ENCODE results near the gene GPC6. TPM values are rescaled to one million over a fixed set of nuclear protein-coding genes. Genes with fewer than 3 reads are reported as not detected.
"Not testable (repeated sequence)": the region's sequence is repeated elsewhere in the genome, so short reads cannot be mapped to it uniquely, and the experiment has no call there.

Gene GPC6
- total RNA-seq, 1 donor from 2014 or later, result 42.9 TPM

- Mint-ChIP-seq H3K9me3 (no peaks in the 10 kb centered on the region), H3K4me1 (no peaks in the 10 kb centered on the region), H3K4me3 (no peak overlapping the region), H3K36me3 (no peaks in the 10 kb centered on the region), H3K27ac (no peak overlapping the region), H3K27me3 (ENCODE audit: insufficient read depth, low read depth) (peaks cover 2% of the 10 kb centered on the region)
- H2AFZ ChIP-seq (replicated peaks), result no peak overlapping the region
- DNase-seq (ENCODE audit: low spot score), result no peak
- no peak overlapping the region for H3K4me3 ChIP-seq
- H3K27ac ChIP-seq, result no peak overlapping the region
- H3K9ac ChIP-seq, result no peak overlapping the region
- H3K9me3 ChIP-seq (ENCODE audit: low read depth), result no peaks in the 10 kb centered on the region
- H3K4me1 ChIP-seq, result no peaks in the 10 kb centered on the region
- H3F3A ChIP-seq (ENCODE audit: low read depth), result no peaks in the 10 kb centered on the region
- TF ChIP-seq EZH2 (IDR thresholded peaks at IDR 0.05) (no peak), EZH2phosphoT487 (IDR thresholded peaks at IDR 0.05) (no peak), CTCF (IDR thresholded peaks at IDR 0.05) (no peak)
- no peaks in the 10 kb centered on the region for H3K36me3 ChIP-seq
- H3K27me3 ChIP-seq, result no peaks in the 10 kb centered on the region
- no peak overlapping the region for H3K4me2 ChIP-seq
- no peaks in the 10 kb centered on the region for H4K20me1 ChIP-seq (ENCODE audit: low read depth)
- H3K79me2 ChIP-seq (ENCODE audit: low read depth), result no peaks in the 10 kb centered on the region
Observed at GRCh38 chr13:94204946-94205345, 978.3 kb downstream of the GPC6 start.

- DNase-seq (ENCODE audit: low spot score), result no peak
- Histone ChIP-seq H4K20me1 (ENCODE audit: low read depth) (no peaks in the 10 kb centered on the region), H3K36me3 (no peaks in the 10 kb centered on the region), H3K9me3 (ENCODE audit: low read depth) (no peaks in the 10 kb centered on the region), H3K79me2 (ENCODE audit: low read depth) (no peaks in the 10 kb centered on the region), H3K4me1 (no peaks in the 10 kb centered on the region), H3F3A (ENCODE audit: low read depth) (no peaks in the 10 kb centered on the region), H3K9ac (no peak overlapping the region), H2AFZ (replicated peaks) (no peak overlapping the region), H3K27me3 (no peaks in the 10 kb centered on the region), H3K27ac (no peak overlapping the region), H3K4me3 (no peak overlapping the region), H3K4me2 (no peak overlapping the region)
- no peaks in the 10 kb centered on the region for H3K4me1 Mint-ChIP-seq
- H3K9me3 Mint-ChIP-seq, result no peaks in the 10 kb centered on the region
- peaks cover 2% of the 10 kb centered on the region for H3K27me3 Mint-ChIP-seq (ENCODE audit: insufficient read depth, low read depth)
- no peak overlapping the region for H3K27ac Mint-ChIP-seq
- no peak for TF ChIP-seq CTCF (IDR thresholded peaks at IDR 0.05)
- no peak overlapping the region for H3K4me3 Mint-ChIP-seq
- no peaks in the 10 kb centered on the region for H3K36me3 Mint-ChIP-seq
Observed at GRCh38 chr13:94205896-94206295, 979.3 kb downstream of the GPC6 start.

- Mint-ChIP-seq H3K27me3 (ENCODE audit: insufficient read depth, low read depth) (no peaks in the 10 kb centered on the region), H3K9me3 (no peaks in the 10 kb centered on the region), H3K4me1 (no peaks in the 10 kb centered on the region), H3K36me3 (no peaks in the 10 kb centered on the region), H3K27ac (no peak overlapping the region), H3K4me3 (no peak overlapping the region)
- Histone ChIP-seq H3K36me3 (no peaks in the 10 kb centered on the region), H3F3A (ENCODE audit: low read depth) (no peaks in the 10 kb centered on the region), H2AFZ (replicated peaks) (no peak overlapping the region), H3K4me1 (no peaks in the 10 kb centered on the region), H3K27me3 (no peaks in the 10 kb centered on the region), H3K4me2 (no peak overlapping the region), H3K4me3 (no peak overlapping the region), H3K79me2 (ENCODE audit: low read depth) (no peaks in the 10 kb centered on the region), H4K20me1 (ENCODE audit: low read depth) (no peaks in the 10 kb centered on the region), H3K9me3 (ENCODE audit: low read depth) (no peaks in the 10 kb centered on the region), H3K27ac (no peak overlapping the region), H3K9ac (no peak overlapping the region)
- no peak for DNase-seq (ENCODE audit: low spot score)
- no peak for TF ChIP-seq EZH2 (IDR thresholded peaks at IDR 0.05)
- no peak for TF ChIP-seq EZH2phosphoT487 (IDR thresholded peaks at IDR 0.05)
- no peak for TF ChIP-seq CTCF (IDR thresholded peaks at IDR 0.05)
Observed at GRCh38 chr13:94209117-94209516, 982.5 kb downstream of the GPC6 start.

GRCh38 chr13:94209913-94210312, 983.3 kb downstream of the GPC6 start:
- not testable (repeated sequence) for H4K20me1 ChIP-seq (ENCODE audit: low read depth); H3K4me3 ChIP-seq; H3K4me1 Mint-ChIP-seq; H3K9ac ChIP-seq; H3F3A ChIP-seq (ENCODE audit: low read depth); H3K36me3 Mint-ChIP-seq; H3K27me3 Mint-ChIP-seq (ENCODE audit: insufficient read depth, low read depth); H3K27ac ChIP-seq; H3K36me3 ChIP-seq; H3K79me2 ChIP-seq (ENCODE audit: low read depth); H3K4me3 Mint-ChIP-seq; DNase-seq (ENCODE audit: low spot score); H3K9me3 Mint-ChIP-seq; H3K27ac Mint-ChIP-seq; H3K4me1 ChIP-seq; H3K9me3 ChIP-seq (ENCODE audit: low read depth); H3K27me3 ChIP-seq; H3K4me2 ChIP-seq; H2AFZ ChIP-seq (replicated peaks)

Data from neural progenitor cell (in vitro differentiated cells).